B cell (primary cell): ENCODE data around the gene ACTN2. TPM values are rescaled to one million over a fixed set of nuclear protein-coding genes. Genes with fewer than 3 reads are reported as not detected.
A peak's percentile ranks its signal among the peaks of the same experiment; 100 is the strongest.

Experiments used
- ATAC-seq: fragments of 200-7000 bp; cut with Tn5 transposase; one replicate; pipeline ENCODE4 v1.10.0; 2021; ENCODE audit warnings: low read depth, mild to moderate bottlenecking, moderate number of reproducible peaks, moderate library complexity
- CTCF ChIA-PET: fragments of 350-600 bp; sonication (Branson Sonifier 250); formaldehyde crosslinking; loops from one replicate; lab custom pipeline; 2021; ENCODE audit warnings: antibody characterized with exemption, inconsistent platforms; lab: Charles Lee
- POLR2A ChIA-PET: fragments of 350-600 bp; sonication (Branson Sonifier 250); formaldehyde crosslinking; loops from one replicate; lab custom pipeline; 2021; ENCODE audit warnings: antibody characterized with exemption; lab: Charles Lee
- DNase-seq: peaks from one replicate; pipeline ENCODE4 v3.0.0; 2013
- H2AFZ ChIP-seq: 2 replicates; pipeline ENCODE4 v1.6.1; 2012; ENCODE audit warnings: mild to moderate bottlenecking, low read depth, low read length; ENCODE audit not compliant: insufficient read depth, poor library complexity, severe bottlenecking
- H3K27ac ChIP-seq, 2 donors: 1 replicate in 1 of 2; 2 replicates in 1 of 2; pipeline ENCODE4 v1.5.1; 2012 to 2013; ENCODE audit warnings: low read length in 2 of 2, mild to moderate bottlenecking in 2 of 2, moderate library complexity in 1 of 2
- H3K27me3 ChIP-seq, 4 experiments: fragments of 200-600 bp in 1 of 4; sonication (generic) in 1 of 4; replicated peaks in 1 of 4; 1 replicate in 2 of 4; 2 replicates in 2 of 4; pipeline versions ENCODE4 v1.6.1 to v1.7.0; 2013 to 2016; ENCODE audit warnings: low read length in 3 of 4, mild to moderate bottlenecking in 2 of 4, mixed read lengths in 1 of 4, moderate library complexity in 1 of 4; ENCODE audit not compliant: insufficient read depth in 4 of 4, control insufficient read depth in 3 of 4; ENCODE audit errors: control extremely low read depth in 1 of 4
- H3K36me3 ChIP-seq, 2 experiments: replicated peaks in 1 of 2; 1 replicate in 1 of 2; 2 replicates in 1 of 2; pipeline versions ENCODE4 v1.6.1 to v1.7.1; 2013; ENCODE audit warnings: low read length in 1 of 2; ENCODE audit not compliant: insufficient read depth in 2 of 2, control insufficient read depth in 1 of 2; ENCODE audit errors: control extremely low read depth in 1 of 2, extremely low read depth in 1 of 2
- H3K4me1 ChIP-seq, 2 donors: fragments of 200-600 bp in 1 of 2; sonication (generic) in 1 of 2; 1 replicate in 1 of 2; 2 replicates in 1 of 2; pipeline versions ENCODE4 v1.5.1 to v1.6.1; 2013 to 2017; ENCODE audit warnings: low read length in 2 of 2; ENCODE audit not compliant: control insufficient read depth in 2 of 2, insufficient read depth in 2 of 2
- H3K4me2 ChIP-seq: replicated peaks from 2 replicates; pipeline ENCODE3; 2012; ENCODE audit warnings: mild to moderate bottlenecking, low read depth, low read length; ENCODE audit not compliant: poor library complexity, severe bottlenecking
- H3K4me3 ChIP-seq, 5 experiments: fragments of 200-600 bp in 1 of 5; sonication (generic) in 1 of 5; 1 replicate in 3 of 5; 2 replicates in 2 of 5; pipeline versions ENCODE4 v1.5.1 to v1.7.0; 2011 to 2016; ENCODE audit warnings: low read length in 4 of 5, mild to moderate bottlenecking in 4 of 5, low read depth in 2 of 5, control low read depth in 1 of 5, moderate library complexity in 1 of 5; ENCODE audit not compliant: insufficient read depth in 1 of 5; ENCODE audit errors: control extremely low read depth in 1 of 5, extremely low read depth in 1 of 5
- H3K79me2 ChIP-seq: fragments of 200-600 bp; sonication (generic); one replicate; pipeline ENCODE4 v1.6.0; 2016; ENCODE audit warnings: low read length; ENCODE audit not compliant: control insufficient read depth, insufficient read depth
- H3K9ac ChIP-seq: fragments of 200-600 bp; sonication (generic); 2 replicates; pipeline ENCODE4 v1.6.1; 2017; ENCODE audit warnings: mild to moderate bottlenecking, low read length, moderate library complexity
- H3K9me3 ChIP-seq, 3 donors: one replicate each; pipeline versions ENCODE4 v1.6.1 to v1.7.1; 2013; ENCODE audit warnings: low read length in 2 of 3; ENCODE audit not compliant: control insufficient read depth in 2 of 3, insufficient read depth in 1 of 3; ENCODE audit errors: control extremely low read depth in 1 of 3
- H4K20me1 ChIP-seq: 2 replicates; pipeline ENCODE4 v1.6.0; 2012; ENCODE audit warnings: mild to moderate bottlenecking, low read length; ENCODE audit not compliant: insufficient read depth, control insufficient read depth, poor library complexity, severe bottlenecking
- H3K27ac Mint-ChIP-seq: one replicate; pipeline ENCODE4 v1.8.0; 2021; ENCODE audit warnings: mixed read lengths
- H3K27me3 Mint-ChIP-seq: one replicate; pipeline ENCODE4 v1.8.0; 2021; ENCODE audit warnings: mixed read lengths
- H3K4me1 Mint-ChIP-seq: one replicate; pipeline ENCODE4 v1.8.0; 2021; ENCODE audit warnings: mixed read lengths
- H3K4me3 Mint-ChIP-seq: one replicate; pipeline ENCODE4 v1.8.0; 2021; ENCODE audit warnings: mixed read lengths
- H3K9me3 Mint-ChIP-seq: one replicate; pipeline ENCODE4 v1.8.0; 2022; ENCODE audit warnings: mixed read lengths; ENCODE audit not compliant: insufficient read depth
- CTCF ChIP-seq: fragments of 200-600 bp; IDR thresholded peaks from one replicate; pipeline ENCODE4 v1.8.0; 2022; ENCODE audit warnings: antibody characterized with exemption, mild to moderate bottlenecking
- EZH2 ChIP-seq: IDR thresholded peaks from 2 replicates; pipeline ENCODE4 v1.6.1; 2012; ENCODE audit warnings: borderline replicate concordance, low read depth, mild to moderate bottlenecking, moderate library complexity, low read length; ENCODE audit not compliant: insufficient read depth, poor library complexity, severe bottlenecking
- WGBS: methylation state at CpG from one replicate; pipeline ENCODE4 v1.1.5; 2013; ENCODE audit warnings: missing lambda C conversion rate; ENCODE audit not compliant: insufficient coverage; 5-methylcytosine and 5-hydroxymethylcytosine counted together
- intact Hi-C: fragments of 100-400 bp; cut with micrococcal nuclease; formaldehyde crosslinking; loops from one replicate; pipeline ENCODE4 v1.10.0; 2022
- polyA minus RNA-seq: library from RNA; depleted of rRNA, polyadenylated mRNA; stranded (reverse); fragments of >200 nt; gene quantifications from 2 replicates; pipeline ENCODE4 v1.2.3, GENCODE V29; 2012
- polyA plus RNA-seq: library from polyadenylated mRNA; depleted of rRNA; stranded (reverse); fragments of >200 nt; gene quantifications from 2 replicates; pipeline ENCODE4 v1.2.3, GENCODE V29; 2012
- total RNA-seq, 2 donors: library from RNA; stranded (reverse); fragments of 120-200 nt in 1 of 2; gene quantifications; 1 replicate in 1 of 2; 2 replicates in 1 of 2; pipeline versions ENCODE4 v1.2.3 to v1.2.4, GENCODE V29; 2013 to 2022

Gene ACTN2
- total RNA-seq = 0.30 TPM in 1 of 2 replicates, not detected in the other
- total RNA-seq (2013) = 20.8 TPM
- polyA plus RNA-seq = not detected in 2 replicates
- polyA minus RNA-seq = 0.07 TPM in 1 of 2 replicates, not detected in the other

GRCh38 chr1:236685917-236686814 is at the start of gene ACTN2:
Gene ACTN2, plus strand, starts transcription at chr1:236686499. Its CDS starts 175 bp downstream, at chr1:236686674.
- Histone ChIP-seq H3K4me3 (peak within 1 kb of the TSS in 3 of 5 experiments; percentile 18 to 56 (median 38)), H3K27ac (no peak within 1 kb of the TSS), H3K36me3 (no peaks in the 10 kb centered on the region), H3K9ac (peak within 1 kb of the TSS; percentile 60), H3K4me1 (peaks cover 14 to 19% of the 10 kb centered on the region in 2 donors), H4K20me1 (no peaks in the 10 kb centered on the region), H3K4me2 (peak within 1 kb of the TSS; percentile 91), H2AFZ (peak within 1 kb of the TSS; percentile 70), H3K9me3 (peaks cover 0 to 16% (median 3%) of the 10 kb centered on the region in 3 donors), H3K79me2 (no peaks in the 10 kb centered on the region), H3K27me3 (peaks cover 2 to 45% (median 29%) of the 10 kb centered on the region in 4 experiments)
- no peak for TF ChIP-seq EZH2
- no peak for TF ChIP-seq CTCF
- Mint-ChIP-seq H3K4me3 (peak within 1 kb of the TSS; percentile 78), H3K4me1 (peaks cover 17% of the 10 kb centered on the region), H3K27me3 (peaks cover 47% of the 10 kb centered on the region), H3K9me3 (peaks cover 4% of the 10 kb centered on the region), H3K27ac (no peak within 1 kb of the TSS)
- peak; percentile 81 for ATAC-seq
- peak; percentile 51 for DNase-seq
- CTCF ChIA-PET = no interaction called here
- POLR2A ChIA-PET = no interaction called here
- intact Hi-C loops = no loop called here
- WGBS = 9% methylated on average over 93 of the region's 93 CpGs

GRCh38 chr1:236638945-236639344 is 47.4 kb upstream of the ACTN2 start:
- ChIA-PET CTCF (no interaction called here), POLR2A (no interaction called here)
- intact Hi-C loops = no loop called here
- Histone ChIP-seq H3K27ac (no peak overlapping the region), H3K79me2 (no peaks in the 10 kb centered on the region), H2AFZ (no peak overlapping the region), H3K9me3 (no peaks in the 10 kb centered on the region), H3K27me3 (peaks cover 0 to 4% (median 1%) of the 10 kb centered on the region in 4 experiments), H3K36me3 (no peaks in the 10 kb centered on the region), H3K4me3 (no peak overlapping the region), H3K4me2 (no peak overlapping the region), H4K20me1 (no peaks in the 10 kb centered on the region), H3K4me1 (no peaks in the 10 kb centered on the region), H3K9ac (no peak overlapping the region)
- Mint-ChIP-seq H3K4me3 (no peak overlapping the region), H3K27ac (no peak overlapping the region), H3K9me3 (no peaks in the 10 kb centered on the region), H3K4me1 (no peaks in the 10 kb centered on the region), H3K27me3 (peaks cover 26% of the 10 kb centered on the region)
- 91% methylated on average over 13 of the region's 13 CpGs for WGBS
- TF ChIP-seq EZH2 (no peak), CTCF (no peak)
- DNase-seq (no peak), ATAC-seq (no peak)
